ENCODE data around the gene SYT10.
"Not testable (repeated sequence)": the region's sequence is repeated elsewhere in the genome, so short reads cannot be mapped to it uniquely, and the experiment has no call there.

The SYT10 gene

DNA sequence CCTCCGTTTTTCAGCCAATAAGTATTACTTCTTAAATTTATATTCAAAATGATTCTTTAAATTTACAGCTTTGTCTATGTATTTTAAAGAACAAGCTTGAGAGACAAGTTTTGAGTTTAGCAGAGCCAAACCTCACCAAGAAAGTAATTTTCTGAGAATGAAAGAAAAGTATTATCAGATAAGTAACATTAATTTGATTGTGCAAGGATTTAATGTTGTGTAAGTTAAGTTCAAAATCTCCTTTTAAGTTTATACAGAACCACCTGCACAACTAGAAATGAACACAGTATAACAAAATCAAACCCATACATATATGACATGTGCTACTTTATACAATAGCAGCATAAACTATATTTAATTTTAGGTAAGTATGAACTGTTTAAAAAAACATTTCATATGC is 63.5 kb downstream of the SYT10 start:
- H3K4me3 ChIP-seq (ENCODE audit: low read depth, low read length): no peak overlapping the region
- TF ChIP-seq CTCF (IDR thresholded peaks at IDR 0.05; ENCODE audit: insufficient read depth, low read depth, low read length, missing control alignments): no peak
- no peak for DNase-seq (ENCODE audit: low read depth)

GRCh38 chr12:33370318-33370717 is 69.3 kb downstream of the SYT10 start:
- no peak overlapping the region for H3K4me3 ChIP-seq (ENCODE audit: low read depth, low read length)
- DNase-seq (ENCODE audit: low read depth): no peak
- no peak for TF ChIP-seq CTCF (IDR thresholded peaks at IDR 0.05; ENCODE audit: insufficient read depth, low read depth, low read length, missing control alignments)

DNA sequence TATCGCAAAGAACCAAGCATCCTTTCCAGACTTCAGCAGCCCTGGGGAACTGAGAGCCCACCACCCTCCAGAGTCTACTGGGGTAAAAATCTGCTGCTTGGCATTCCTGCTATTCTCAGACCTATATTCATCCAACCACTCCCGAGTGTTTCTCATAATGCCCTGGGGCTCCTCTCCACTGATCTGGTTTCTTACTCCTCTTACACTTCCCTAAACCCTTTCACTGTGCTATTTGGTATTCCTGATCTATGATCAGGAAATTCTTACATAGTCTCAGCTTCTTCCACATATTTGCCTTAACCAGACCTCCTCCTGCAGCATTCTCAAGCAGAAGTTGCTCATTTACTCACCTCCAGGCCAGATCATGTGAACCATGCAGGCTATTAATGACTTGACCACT is 82.4 kb downstream of the SYT10 start:
- no peak for TF ChIP-seq CTCF (IDR thresholded peaks at IDR 0.05; ENCODE audit: insufficient read depth, low read depth, low read length, missing control alignments)
- no peak overlapping the region for H3K4me3 ChIP-seq (ENCODE audit: low read depth, low read length)
- DNase-seq (ENCODE audit: low read depth): no peak

GRCh38 chr12:33349791-33350190 is 89.8 kb downstream of the SYT10 start:
- DNase-seq (ENCODE audit: low read depth): no peak
- H3K4me3 ChIP-seq (ENCODE audit: low read depth, low read length): no peak overlapping the region
- no peak for TF ChIP-seq CTCF (IDR thresholded peaks at IDR 0.05; ENCODE audit: insufficient read depth, low read depth, low read length, missing control alignments)

GRCh38 chr12:33331961-33332398 is 107.6 kb downstream of the SYT10 start:
- DNase-seq (ENCODE audit: low read depth); H3K4me3 ChIP-seq (ENCODE audit: low read depth, low read length): not testable (repeated sequence)

- no peak for TF ChIP-seq CTCF (IDR thresholded peaks at IDR 0.05; ENCODE audit: insufficient read depth, low read depth, low read length, missing control alignments)
- H3K4me3 ChIP-seq (ENCODE audit: low read depth, low read length): no peak overlapping the region
- no peak for DNase-seq (ENCODE audit: low read depth)
Observed at GRCh38 chr12:33330940-33331339, 108.7 kb downstream of the SYT10 start.

Measured in GM12865 (cell line).